GM12878 (cell line): Measurements from ENCODE around the gene SERPING1. TPM values are rescaled to one million over a fixed set of nuclear protein-coding genes. Genes with fewer than 3 reads are reported as not detected.

ENCODE experiments used
- ATAC-seq: fragments of 200-7000 bp; cut with Tn5 transposase; 3 replicates; pipeline ENCODE4 v1.9.1; 2020; ENCODE audit warnings: mild to moderate bottlenecking, moderate library complexity
- BruUV-seq: library from RNA; stranded (reverse); fragments of 400-500 nt; replicated peaks from 2 replicates; lab custom pipeline; 2021; lab: Mats Ljungman, UMichigan
- CTCF ChIA-PET: fragments of 300-600 bp; sonication (Branson Sonifier 250); formaldehyde crosslinking; extraction: SDS; loops from one replicate; lab custom pipeline; 2021; ENCODE audit warnings: inconsistent platforms; lab: Yijun Ruan, JAX
- POLR2A ChIA-PET: fragments of 350-600 bp; formaldehyde crosslinking; extraction: SDS; loops from one replicate; lab custom pipeline; 2021; ENCODE audit warnings: inconsistent platforms; lab: Charles Lee
- RAD21 ChIA-PET: fragments of 300-600 bp; sonication (Branson Sonifier 250); formaldehyde crosslinking; loops from one replicate; lab custom pipeline; 2023; ENCODE audit warnings: antibody characterized with exemption; ENCODE audit not compliant: unreplicated experiment; lab: Charles Lee
- SMC1A ChIA-PET: fragments of 300-600 bp; sonication (Branson Sonifier 250); formaldehyde crosslinking; loops from one replicate; lab custom pipeline; 2023; ENCODE audit not compliant: unreplicated experiment, uncharacterized antibody; lab: Charles Lee
- DNase-seq: peaks from one replicate; pipeline ENCODE4 v3.0.0-alpha.2; 2011; ENCODE audit warnings: low read depth, low spot score
- FAIRE-seq: peaks from 3 replicates; lab custom pipeline; 2011; peaks lifted over from hg19 to GRCh38; lab: Jason Lieb, UNC
- H2AFZ ChIP-seq: 2 replicates; pipeline ENCODE4 v1.6.0; 2011; ENCODE audit warnings: low read depth, low read length, control low read depth; ENCODE audit not compliant: control insufficient read depth
- H3K27ac ChIP-seq: 2 replicates; pipeline ENCODE4 v1.5.1; 2011; ENCODE audit warnings: control low read depth; ENCODE audit not compliant: control insufficient read depth, insufficient read depth
- H3K27me3 ChIP-seq, 2 experiments: replicated peaks in 1 of 2; 2 replicates each; pipeline versions ENCODE4 v1.6.0 to v1.6.1; 2011; ENCODE audit warnings: low read length in 1 of 2; ENCODE audit not compliant: control insufficient read depth in 2 of 2, insufficient read depth in 2 of 2
- H3K36me3 ChIP-seq, 2 experiments: 2 replicates each; pipeline ENCODE4 v1.5.1; 2011; ENCODE audit warnings: low read length in 1 of 2; ENCODE audit not compliant: control insufficient read depth in 2 of 2, insufficient read depth in 2 of 2
- H3K4me1 ChIP-seq: 2 replicates; pipeline ENCODE4 v1.6.1; 2011; ENCODE audit warnings: mild to moderate bottlenecking, low read length, moderate library complexity, mixed read lengths; ENCODE audit not compliant: control insufficient read depth, insufficient read depth
- H3K4me2 ChIP-seq: 2 replicates; pipeline ENCODE4 v1.6.0; 2011; ENCODE audit warnings: control low read depth; ENCODE audit not compliant: control insufficient read depth, insufficient read depth
- H3K4me3 ChIP-seq: fragments of 200-600 bp; sonication (generic); 2 replicates; pipeline ENCODE4 v1.5.1; 2016
- H3K79me2 ChIP-seq: 2 replicates; pipeline ENCODE4 v1.6.0; 2011; ENCODE audit warnings: low read length; ENCODE audit not compliant: control insufficient read depth, insufficient read depth
- H3K9ac ChIP-seq: 2 replicates; pipeline ENCODE4 v1.8.0; 2011; ENCODE audit warnings: low read length, control low read depth, mixed read lengths; ENCODE audit not compliant: control insufficient read depth, insufficient read depth
- H3K9me3 ChIP-seq: replicated peaks from 3 replicates; pipeline ENCODE4 v1.5.1; 2011; ENCODE audit warnings: mild to moderate bottlenecking, low read length; ENCODE audit not compliant: control insufficient read depth, insufficient read depth
- H4K20me1 ChIP-seq: 2 replicates; pipeline ENCODE4 v1.6.0; 2011; ENCODE audit not compliant: control insufficient read depth, insufficient read depth
- CEBPZ ChIP-seq: fragments of 150-350 bp; IDR thresholded peaks from 2 replicates; pipeline ENCODE4 v1.6.1; 2016; ENCODE audit warnings: low read depth, low read length
- CREB1 ChIP-seq: IDR thresholded peaks from 2 replicates; pipeline ENCODE4 v1.6.1; 2012; ENCODE audit warnings: low read depth, mild to moderate bottlenecking, inconsistent platforms
- ESRRA ChIP-seq: IDR thresholded peaks from 2 replicates; pipeline ENCODE4 v1.6.1; 2012; ENCODE audit warnings: mild to moderate bottlenecking, low read length, improper control_type of control experiment
- ETV6 ChIP-seq, 2 experiments: fragments of 450-650 bp in 1 of 2; IDR thresholded peaks in 1 of 2; conservative IDR thresholded peaks in 1 of 2; 2 replicates each; pipeline ENCODE4 v1.6.1; 2014; ENCODE audit warnings: antibody characterized with exemption in 1 of 2, borderline replicate concordance in 1 of 2, low read depth in 1 of 2, mild to moderate bottlenecking in 1 of 2, moderate library complexity in 1 of 2
- HDAC2 ChIP-seq: fragments of 200-600 bp; sonication (generic); IDR thresholded peaks from 2 replicates; pipeline ENCODE4 v1.6.1; 2017
- NFIC ChIP-seq: IDR thresholded peaks from 2 replicates; pipeline ENCODE4 v1.6.1; 2012; ENCODE audit warnings: low read depth, mild to moderate bottlenecking, inconsistent platforms, low read length, moderate library complexity
- NR2F1 ChIP-seq: fragments of 450-650 bp; conservative IDR thresholded peaks from 2 replicates; pipeline ENCODE4 v1.6.1; 2017; ENCODE audit warnings: mild to moderate bottlenecking
- NRF1 ChIP-seq: conservative IDR thresholded peaks from 2 replicates; pipeline ENCODE4 v1.6.1; 2011; ENCODE audit warnings: mild to moderate bottlenecking, low read depth, low read length, improper control_type of control experiment
- PAX5 ChIP-seq: IDR thresholded peaks from 2 replicates; pipeline ENCODE4 v1.6.1; 2011; ENCODE audit warnings: low read depth, low read length, borderline replicate concordance
- POLR2A ChIP-seq: IDR thresholded peaks from 2 replicates; pipeline ENCODE4 v1.6.1; 2011; ENCODE audit warnings: low read depth, mild to moderate bottlenecking, low read length
- POLR2AphosphoS5 ChIP-seq: IDR thresholded peaks from 2 replicates; pipeline ENCODE4 v1.6.1; 2011; ENCODE audit warnings: mild to moderate bottlenecking, low read length, inconsistent platforms
- RAD21 ChIP-seq: IDR thresholded peaks from 2 replicates; pipeline ENCODE4 v1.6.1; 2011; ENCODE audit warnings: mild to moderate bottlenecking, low read depth, low read length, moderate library complexity; ENCODE audit not compliant: insufficient read depth
- RAD51 ChIP-seq: fragments of 450-650 bp; IDR thresholded peaks from 2 replicates; pipeline ENCODE4 v1.6.1; 2016; ENCODE audit warnings: moderate library complexity, mild to moderate bottlenecking, inconsistent platforms
- SMAD1 ChIP-seq: fragments of 450-650 bp; IDR thresholded peaks from 2 replicates; pipeline ENCODE4 v1.6.1; 2018; ENCODE audit warnings: mild to moderate bottlenecking, low read depth; ENCODE audit not compliant: partially characterized antibody
- TAF1 ChIP-seq: IDR thresholded peaks from 2 replicates; pipeline ENCODE4 v1.6.1; 2011; ENCODE audit warnings: mild to moderate bottlenecking, low read depth, low read length, borderline replicate concordance
- YBX1 ChIP-seq: fragments of 450-650 bp; IDR thresholded peaks from 2 replicates; pipeline ENCODE4 v1.6.1; 2016; ENCODE audit warnings: antibody characterized with exemption
- ZBTB4 ChIP-seq: fragments of 450-650 bp; formaldehyde crosslinking; IDR thresholded peaks from 2 replicates; pipeline ENCODE4 v1.4.0; 2022; ENCODE audit warnings: mild to moderate bottlenecking, moderate library complexity
- WGBS: methylation state at CpG from one replicate; pipeline ENCODE4 v1.1.6; 2016; ENCODE audit warnings: low lambda C conversion rate; ENCODE audit not compliant: insufficient replicate concordance, insufficient coverage; ENCODE audit errors: missing lambda C conversion rate; 5-methylcytosine and 5-hydroxymethylcytosine counted together
- in situ Hi-C: fragments of 300-500 bp; cut with MboI; formaldehyde crosslinking; loops from 9 replicates; pipeline ENCODE4 v1.14.3; 2018; ENCODE audit warnings: mixed read lengths
- intact Hi-C: fragments of 100-400 bp; cut with micrococcal nuclease; formaldehyde crosslinking; loops from one replicate; pipeline ENCODE4 v1.14.2; 2022; ENCODE audit not compliant: unreplicated experiment
- polyA plus RNA-seq, 11 experiments: library from polyadenylated mRNA; depleted of rRNA in 4 of 11; unstranded in 6 of 11; stranded (reverse) in 5 of 11; fragments of >200 nt; fragmentation: Nextera tagmentation in 4 of 11; fragmentation: Illumina TruSeq in 1 of 11; extraction: Ambion mirVana in 4 of 11; extraction: Trizol in 1 of 11; gene quantifications; 1 replicate in 1 of 11; 2 replicates in 10 of 11; pipeline versions ENCODE4 v1.2.1 to v1.2.3, GENCODE V29; 2011 to 2016; ENCODE audit warnings: inconsistent platforms in 2 of 11, missing spikeins in 2 of 11, low read depth in 1 of 11
- total RNA-seq, 4 experiments: library from RNA; depleted of rRNA in 3 of 4; stranded (reverse); fragments of >200 nt in 3 of 4; fragmentation: Illumina TruSeq in 1 of 4; extraction: Trizol in 1 of 4; gene quantifications; 2 replicates each; pipeline versions ENCODE4 v1.2.1 to v1.2.3, GENCODE V29; 2013 to 2021

The SERPING1 gene
- total and polyA plus RNA-seq, 10 of the 15 experiments (the other 5 are each of a cell fraction or from before 2014, with no cell fraction given): 0.24 to 1.4 TPM; not detected in 8

- intact Hi-C loops: no loop called here
- ChIA-PET SMC1A (no interaction called here), RAD21 (no interaction called here), CTCF (no interaction called here), POLR2A (no interaction called here)
- no peak for FAIRE-seq
- Histone ChIP-seq H3K79me2 (no peaks in the 10 kb centered on the region), H3K4me1 (no peaks in the 10 kb centered on the region), H3K36me3 (no peaks in the 10 kb centered on the region), H2AFZ (no peak overlapping the region), H3K4me3 (no peak overlapping the region), H3K4me2 (no peak overlapping the region), H4K20me1 (no peaks in the 10 kb centered on the region), H3K9me3 (no peaks in the 10 kb centered on the region; the same call in 1 of the 3 replicates), H3K27me3 (no peaks in the 10 kb centered on the region; a peak in 1 of 4 replicates), H3K27ac (no peak overlapping the region), H3K9ac (no peak overlapping the region)
- in situ Hi-C loops: no loop called here
- BruUV-seq: no TSS peak
- TF ChIP-seq SMAD1: no peak
- no peak for TF ChIP-seq NRF1
- no peak for TF ChIP-seq POLR2A
- TF ChIP-seq CEBPZ: no peak
- no peak for TF ChIP-seq NFIC
- TF ChIP-seq ETV6 (conservative IDR thresholded peaks at IDR 0.05 in 1 of 2, IDR thresholded peaks at IDR 0.05 in 1 of 2; ENCODE audit: borderline replicate concordance in 1 of 2, low read depth in 1 of 2): no peak
- TF ChIP-seq TAF1: no peak
- no peak for TF ChIP-seq NR2F1
- no peak for TF ChIP-seq PAX5
- TF ChIP-seq POLR2AphosphoS5: no peak
- TF ChIP-seq ESRRA: no peak
- TF ChIP-seq ZBTB4 (CRISPR knock-in tag): no peak
- TF ChIP-seq CREB1: no peak
- no peak for TF ChIP-seq RAD21
- TF ChIP-seq RAD51: no peak
- TF ChIP-seq YBX1: no peak
- TF ChIP-seq HDAC2: no peak
- ATAC-seq: no peak
- no peak for DNase-seq
- 57% methylated on average over 3 of the region's 3 CpGs for WGBS
Observed at GRCh38 chr11:57616595-57616994, 19.1 kb downstream of the SERPING1 start.
